GM21528 (cell line): ENCODE results near the gene CNTNAP2.

Experiments used
- ATAC-seq: cut with Tn5 transposase; IDR thresholded peaks from one replicate; pipeline ENCODE4 v1.9.1; 2021; ENCODE audit warnings: mild to moderate bottlenecking, moderate library complexity; ENCODE audit not compliant: unreplicated experiment, low FRiP score

The CNTNAP2 gene

DNA sequence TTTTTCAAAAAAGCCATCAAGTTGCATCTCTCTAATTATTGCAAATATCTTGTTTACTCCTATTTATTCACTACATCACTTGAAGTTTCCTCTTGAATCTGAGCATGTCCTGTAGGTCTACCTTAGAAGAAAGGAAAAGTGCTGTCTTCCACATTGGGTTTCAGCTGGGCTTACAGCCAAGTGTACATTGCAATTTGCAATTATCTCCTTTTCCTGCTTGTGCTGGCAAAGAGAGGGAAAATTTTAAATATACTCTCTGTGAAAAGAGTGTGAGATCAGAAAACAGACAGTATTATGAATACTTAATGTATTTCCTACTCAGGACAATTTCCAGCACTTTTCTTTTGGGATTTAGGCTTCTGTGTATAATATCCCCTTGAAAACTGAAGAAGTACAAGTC is 839.7 kb downstream of the CNTNAP2 start:
- ATAC-seq = no peak

DNA sequence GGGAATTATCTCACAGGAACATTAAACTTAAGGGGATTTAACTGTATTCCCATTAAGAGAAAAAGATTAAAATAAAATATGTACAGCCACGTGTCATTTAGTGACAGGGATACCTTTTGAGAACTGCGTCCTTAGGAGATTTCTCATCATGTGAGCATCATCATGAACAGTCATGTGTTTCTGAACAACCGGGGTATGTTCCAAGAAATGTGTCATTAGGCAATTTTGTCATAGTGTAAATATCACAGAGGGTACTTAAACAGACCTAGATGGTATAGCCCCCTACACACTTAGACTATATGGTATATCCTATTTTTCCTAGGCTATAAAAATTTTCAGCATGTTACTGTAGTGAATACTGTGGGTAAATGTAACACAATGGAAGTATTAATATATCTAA is 840.3 kb downstream of the CNTNAP2 start:
- no peak for ATAC-seq

DNA sequence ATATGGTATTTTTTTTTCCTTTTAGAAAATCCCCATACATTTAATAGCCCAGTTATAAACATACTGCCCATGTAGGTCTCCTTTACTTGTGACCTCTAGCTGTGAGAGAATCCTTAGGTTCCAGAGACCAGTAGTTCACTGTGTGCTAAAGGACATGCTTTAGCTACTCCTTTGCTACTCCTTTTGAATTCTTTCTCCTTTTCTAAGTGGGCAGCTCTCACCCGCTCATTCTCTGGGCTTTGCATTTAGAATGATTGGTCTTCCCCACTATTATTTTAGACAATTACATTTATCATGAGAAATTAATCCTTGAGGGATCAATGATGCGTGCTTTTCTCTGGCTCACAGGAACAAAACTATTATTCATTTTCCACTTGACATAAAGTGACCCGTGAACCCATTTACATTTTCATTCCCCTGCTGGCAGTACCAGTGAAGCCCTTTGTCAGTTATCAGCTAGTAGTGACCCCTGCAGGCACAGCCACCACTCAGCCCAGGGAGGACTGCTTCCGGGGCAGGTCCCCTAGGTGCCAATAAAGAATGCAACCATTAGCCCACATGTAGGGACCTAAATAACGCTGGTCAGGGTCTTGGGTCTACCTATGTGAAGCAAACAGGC is 844.3 kb downstream of the CNTNAP2 start:
- ATAC-seq = no peak

DNA sequence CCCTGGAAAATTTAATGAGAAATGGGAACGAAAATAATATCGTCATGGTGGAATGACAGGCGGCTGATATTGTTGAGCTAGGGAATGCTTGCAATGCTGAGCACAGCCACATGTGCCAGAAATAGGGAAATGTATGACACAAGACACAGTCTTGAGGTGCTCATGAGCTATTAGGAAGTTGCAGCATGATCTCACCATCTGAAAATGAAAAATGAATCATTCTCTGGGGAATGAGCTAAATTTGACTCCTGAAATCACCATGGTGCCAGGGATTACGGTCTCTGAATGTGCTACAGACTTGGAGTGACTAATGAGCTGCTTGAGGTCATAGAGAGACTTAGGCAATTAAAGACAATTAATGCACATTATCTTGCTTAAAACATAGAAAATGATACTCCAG is 845.0 kb downstream of the CNTNAP2 start:
- ATAC-seq = no peak

DNA sequence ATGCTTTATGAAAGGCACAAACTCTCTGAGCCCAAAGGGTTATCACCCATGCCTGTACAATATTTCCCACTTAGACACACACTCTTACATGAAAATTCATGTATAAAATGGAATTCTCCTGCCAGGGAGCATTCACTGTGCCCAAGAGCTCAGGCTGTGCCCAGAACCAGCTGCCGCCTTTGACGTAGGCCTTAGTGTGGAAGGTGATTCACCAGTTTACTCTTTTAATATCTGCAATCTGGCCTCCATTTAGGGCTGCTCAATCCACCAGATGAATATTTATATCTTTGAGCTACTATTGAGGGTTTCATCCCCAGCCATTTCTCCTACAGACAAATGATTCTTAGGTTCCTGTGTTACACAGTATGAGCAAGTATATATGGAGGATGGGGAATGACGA is 849.7 kb downstream of the CNTNAP2 start:
- ATAC-seq = no peak

DNA sequence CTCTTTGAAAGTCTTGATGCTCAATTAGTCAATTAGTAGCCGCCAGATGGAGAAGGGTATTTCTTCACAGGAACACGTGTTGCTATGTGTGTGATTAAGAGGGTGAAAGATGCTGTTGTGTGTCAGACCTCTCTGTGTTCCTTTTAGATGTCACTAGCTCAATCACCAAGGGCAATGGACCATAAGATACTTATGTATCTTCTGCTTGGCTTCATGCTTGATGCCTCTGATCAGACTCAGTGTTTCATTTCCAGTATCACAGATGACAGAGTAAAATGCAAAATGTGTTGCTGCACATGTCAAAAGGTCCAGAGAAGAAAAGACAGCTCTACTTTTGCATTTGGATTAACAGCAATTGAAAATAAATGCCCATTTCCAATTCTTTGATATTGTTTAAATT is 865.9 kb downstream of the CNTNAP2 start:
- ATAC-seq = no peak

DNA sequence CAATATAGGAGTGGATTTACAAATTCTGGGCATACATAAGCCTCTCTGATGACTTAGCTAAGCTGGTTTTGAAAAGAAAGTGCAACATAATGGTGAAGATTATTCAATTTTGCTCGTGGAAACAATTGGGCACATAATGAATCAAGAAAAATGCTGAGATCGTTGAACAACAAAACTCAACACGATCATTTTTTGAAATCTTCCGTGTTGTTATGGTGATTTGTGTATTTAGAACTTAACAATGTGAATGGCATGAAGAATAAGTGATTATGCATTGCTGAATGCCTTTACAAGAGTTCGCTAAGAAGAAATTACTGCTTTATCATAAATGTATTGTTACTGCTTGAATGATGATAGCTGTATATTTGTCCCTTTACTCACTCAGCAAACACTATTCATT is 875.0 kb downstream of the CNTNAP2 start:
- no peak for ATAC-seq

DNA sequence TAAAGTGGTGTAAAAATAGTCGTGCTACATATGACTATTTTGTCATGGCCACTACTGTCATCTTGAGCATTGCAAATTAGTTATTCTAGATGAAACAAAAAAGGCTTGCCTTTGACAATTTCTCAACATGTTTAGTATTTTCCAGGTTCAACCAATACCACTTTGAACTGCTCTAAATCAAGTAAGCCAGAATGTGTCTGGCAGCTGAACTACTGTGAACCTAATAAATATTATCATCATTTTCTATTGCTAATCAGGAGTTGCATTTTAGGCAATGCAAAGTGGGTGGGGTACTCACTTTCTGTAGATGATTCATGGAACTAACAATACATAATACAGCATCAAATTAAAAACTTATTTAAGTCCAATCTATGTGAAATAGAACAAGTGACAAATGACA is 877.2 kb downstream of the CNTNAP2 start:
- no peak for ATAC-seq

DNA sequence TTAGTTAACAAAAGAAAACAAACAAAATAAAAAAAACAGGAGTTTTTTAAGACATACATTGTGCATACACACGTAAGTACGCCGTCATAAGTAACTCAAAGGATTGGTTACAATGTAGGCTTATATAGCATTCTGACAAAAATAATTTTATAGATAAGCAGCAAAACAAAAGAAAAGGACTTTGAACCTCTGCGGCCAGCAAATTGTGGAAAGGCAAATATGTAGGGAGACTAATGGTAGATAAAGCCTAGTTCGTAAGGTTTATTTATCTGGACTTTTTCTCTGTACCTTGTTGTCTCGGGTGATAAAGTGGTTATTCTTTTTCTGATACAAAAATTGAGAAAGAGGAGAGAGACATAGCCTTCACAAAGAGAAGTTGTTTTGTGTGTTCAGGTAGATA is 891.9 kb downstream of the CNTNAP2 start:
- ATAC-seq = no peak

DNA sequence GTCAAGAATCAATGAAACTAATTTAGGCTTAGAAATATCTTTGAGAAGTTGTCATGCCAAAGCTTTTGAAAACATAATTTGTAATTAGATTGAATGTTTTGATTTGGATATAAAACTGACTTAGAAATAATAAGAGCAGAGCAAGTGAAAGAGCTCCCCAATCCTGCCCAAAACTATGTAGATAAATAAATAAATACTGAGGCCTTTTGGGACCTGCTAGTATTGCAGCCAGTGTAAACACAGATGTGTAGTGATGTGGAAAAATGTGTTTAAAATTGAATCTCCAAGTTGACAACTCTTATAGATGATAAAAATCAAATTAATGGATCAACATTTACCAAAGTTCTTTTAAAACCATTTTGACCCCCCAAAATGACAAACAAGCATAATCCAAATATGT is 896.1 kb downstream of the CNTNAP2 start:
- ATAC-seq = no peak

DNA sequence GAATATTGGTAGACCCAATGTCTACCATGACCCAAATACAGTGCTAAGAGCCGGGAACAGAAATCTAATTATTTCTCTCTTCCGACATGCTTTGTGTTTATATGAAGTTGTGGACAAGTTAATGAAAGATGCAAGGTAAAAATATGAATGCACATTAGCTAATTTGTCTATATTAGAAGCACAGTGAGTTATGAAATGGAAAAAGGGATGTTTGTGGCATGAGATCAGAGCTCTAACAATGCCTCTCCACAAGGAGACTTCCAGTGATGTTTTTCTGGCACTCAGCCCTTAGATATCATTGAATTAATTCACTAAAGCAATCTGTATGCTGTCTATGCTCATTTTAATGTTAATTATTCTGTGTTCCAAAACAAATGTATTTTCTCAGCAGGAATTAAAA is 897.2 kb downstream of the CNTNAP2 start:
- ATAC-seq = no peak

DNA sequence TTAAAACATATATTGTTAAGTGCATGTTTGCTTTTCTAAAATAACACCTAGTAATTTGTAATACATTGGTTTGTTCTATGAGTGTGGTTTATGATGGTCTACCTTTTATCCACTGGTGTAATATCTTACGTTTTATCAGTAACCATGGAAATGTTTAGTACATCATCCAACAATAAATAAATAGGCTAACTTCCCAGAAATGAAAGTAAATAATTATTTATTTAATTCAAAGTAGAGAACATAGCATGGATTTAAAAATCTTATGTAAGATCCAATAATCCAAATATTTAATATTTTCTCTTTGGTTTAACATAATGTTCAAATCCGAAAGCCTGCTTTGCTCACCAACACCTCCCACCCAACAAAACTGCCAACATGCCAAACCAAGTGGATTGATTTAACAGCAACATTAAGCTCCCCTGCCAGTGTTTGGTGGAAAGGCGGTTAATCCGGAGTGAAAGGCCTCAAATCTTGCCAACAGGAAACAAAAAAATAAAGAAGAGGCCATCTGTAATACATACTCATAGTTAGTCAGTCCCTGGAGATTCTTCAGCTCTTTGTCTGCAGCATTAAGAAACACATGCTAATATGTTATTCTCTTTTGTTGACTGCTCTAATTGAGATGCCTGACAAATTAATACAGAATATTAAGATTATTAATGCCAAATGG is 897.8 kb downstream of the CNTNAP2 start:
- ATAC-seq = no peak

DNA sequence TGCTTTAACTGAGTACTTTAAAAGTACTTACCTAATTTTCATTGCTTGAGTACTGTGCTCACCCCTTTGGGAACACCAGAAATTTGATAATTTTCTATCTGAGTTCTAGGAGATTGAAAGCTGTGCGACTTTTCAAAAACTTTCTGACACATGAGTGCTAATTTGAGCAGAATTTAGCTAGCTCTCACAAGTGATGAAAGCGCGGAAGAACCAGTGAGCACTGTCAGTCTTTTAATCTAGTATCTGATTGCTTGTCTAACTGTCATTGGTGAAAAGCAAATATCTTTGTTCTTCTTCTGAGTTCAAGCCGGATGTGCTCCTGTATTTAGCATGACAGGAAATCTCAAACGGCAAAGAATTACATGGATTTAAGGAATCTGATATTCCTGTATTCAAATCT is 899.4 kb downstream of the CNTNAP2 start:
- ATAC-seq = no peak

DNA sequence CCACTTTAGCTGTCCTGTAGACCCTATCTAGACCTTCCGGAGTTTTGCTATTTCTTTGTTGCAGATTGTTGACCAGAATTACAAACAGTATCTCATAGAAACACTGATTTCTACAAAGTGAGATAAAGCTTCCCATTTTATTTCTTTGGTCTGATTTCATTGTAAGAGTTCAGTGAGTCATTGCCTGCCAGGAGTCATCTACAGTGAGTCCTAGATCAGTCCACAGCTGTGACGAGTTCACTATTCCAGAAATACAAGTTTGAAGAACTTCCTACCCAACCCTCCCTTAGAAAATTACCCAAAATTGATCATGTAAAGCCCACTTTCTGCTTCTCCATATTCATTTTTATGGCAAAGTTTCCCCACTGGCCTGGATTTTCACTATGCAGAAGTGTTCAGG is 905.5 kb downstream of the CNTNAP2 start:
- no peak for ATAC-seq

DNA sequence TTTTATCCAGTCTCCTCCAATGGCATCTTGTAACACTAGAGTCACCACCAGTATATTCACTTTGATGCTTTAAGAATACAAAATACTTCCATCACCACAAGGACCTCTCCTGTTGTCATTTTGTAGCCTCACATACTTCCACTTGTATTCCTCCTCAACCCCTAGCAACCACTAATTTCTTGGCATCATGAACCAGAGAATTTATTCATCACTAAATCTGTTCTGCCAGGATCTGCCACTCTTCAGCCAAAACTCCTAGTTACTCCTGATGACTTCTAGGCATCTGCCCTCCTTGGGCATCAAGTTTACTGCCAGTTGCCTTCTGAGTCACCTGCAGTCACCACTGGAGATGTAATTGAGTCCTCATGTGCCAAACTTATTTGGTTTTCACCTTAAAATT is 906.8 kb downstream of the CNTNAP2 start:
- ATAC-seq = no peak

DNA sequence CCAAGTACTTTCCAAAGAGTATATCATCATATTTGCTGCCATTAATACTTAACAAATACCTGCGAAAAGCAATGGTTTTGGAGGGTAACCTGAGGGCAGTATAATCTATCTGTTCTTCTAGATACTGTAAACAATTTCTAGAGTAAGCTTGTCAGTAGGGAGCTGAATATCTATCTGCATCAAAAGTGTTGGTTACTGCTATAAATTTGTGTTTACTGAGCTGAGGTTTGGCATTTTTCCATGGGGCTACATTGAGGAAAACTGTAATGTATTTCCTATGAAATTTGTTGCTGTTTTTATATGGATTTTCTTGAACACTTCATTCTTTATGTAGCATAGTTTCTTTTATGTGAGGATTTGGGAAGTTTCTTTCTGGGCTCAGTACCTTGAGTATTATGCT is 913.4 kb downstream of the CNTNAP2 start:
- no peak for ATAC-seq

DNA sequence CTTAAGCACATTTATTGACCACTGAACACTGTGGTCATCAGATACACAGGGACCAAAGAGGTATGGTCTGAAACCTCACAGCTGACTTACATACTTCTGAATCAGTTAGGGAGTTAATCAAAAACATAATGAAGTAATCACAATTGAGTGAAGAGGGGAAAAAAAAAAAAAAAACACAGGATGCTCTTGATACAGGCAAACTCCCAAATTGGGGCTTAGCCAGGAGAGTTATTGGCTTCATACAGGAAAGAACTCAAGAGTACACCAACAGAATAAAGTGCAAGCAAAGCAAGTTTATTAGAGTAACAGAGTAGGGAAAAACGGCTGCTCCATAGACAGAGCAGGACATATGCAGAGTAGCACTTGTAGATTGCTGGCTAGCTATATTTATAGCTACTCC is 917.0 kb downstream of the CNTNAP2 start:
- no peak for ATAC-seq

DNA sequence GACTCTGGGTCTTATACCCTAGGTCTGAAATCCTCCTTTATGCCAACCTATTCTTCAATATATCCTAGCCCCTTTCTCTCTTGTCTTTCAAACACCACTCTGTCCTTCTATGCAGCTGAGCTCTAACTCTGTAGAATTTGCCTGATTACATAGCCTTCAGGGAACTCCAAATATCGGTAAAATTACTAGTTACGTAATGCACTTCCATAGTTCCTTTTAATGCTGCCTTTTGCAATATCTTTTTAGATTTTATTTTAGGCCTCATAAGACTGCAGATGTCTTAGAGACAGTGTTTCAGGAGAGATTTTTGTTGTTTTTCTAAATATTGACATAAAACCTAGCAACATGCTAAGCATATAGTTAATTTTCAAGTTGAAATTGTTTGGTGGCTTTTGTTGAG is 924.8 kb downstream of the CNTNAP2 start:
- no peak for ATAC-seq

DNA sequence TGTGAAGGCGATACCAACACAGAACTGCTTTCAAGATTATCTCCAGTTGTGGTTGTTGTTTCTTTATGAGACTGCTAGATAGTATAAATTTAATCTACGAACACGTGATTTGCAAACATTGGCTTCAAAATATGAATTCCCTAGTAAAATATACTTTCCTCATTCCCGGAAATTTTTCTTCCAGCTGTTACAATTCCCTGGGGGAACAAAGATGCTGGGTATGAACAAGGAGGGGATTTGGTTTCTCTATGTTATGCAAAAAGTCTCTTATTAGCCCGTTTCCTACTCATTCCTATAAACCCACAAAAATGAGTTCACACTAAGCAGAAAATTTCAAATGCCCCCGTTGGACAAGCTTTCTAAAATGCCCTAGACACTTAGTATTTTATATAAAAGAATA is 928.3 kb downstream of the CNTNAP2 start:
- ATAC-seq = no peak

DNA sequence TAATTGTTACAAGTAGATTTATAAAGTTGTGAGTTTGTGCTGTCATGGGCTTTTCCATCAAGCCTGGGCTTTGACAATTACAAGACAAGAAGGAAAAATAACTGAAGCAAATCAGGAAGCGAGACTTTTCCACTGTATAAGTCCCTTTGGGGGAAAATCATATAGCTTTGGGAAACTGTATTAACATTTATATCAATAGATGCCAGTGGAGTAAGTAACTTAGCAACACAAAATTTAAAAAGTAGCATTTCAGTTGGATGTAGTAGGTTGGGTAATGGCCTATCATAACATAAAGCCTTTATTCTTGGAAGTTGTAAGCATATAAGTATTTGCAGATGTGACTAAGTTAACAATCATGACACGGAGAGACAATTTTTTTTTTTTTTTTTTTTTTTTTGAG is 931.1 kb downstream of the CNTNAP2 start:
- ATAC-seq = no peak

DNA sequence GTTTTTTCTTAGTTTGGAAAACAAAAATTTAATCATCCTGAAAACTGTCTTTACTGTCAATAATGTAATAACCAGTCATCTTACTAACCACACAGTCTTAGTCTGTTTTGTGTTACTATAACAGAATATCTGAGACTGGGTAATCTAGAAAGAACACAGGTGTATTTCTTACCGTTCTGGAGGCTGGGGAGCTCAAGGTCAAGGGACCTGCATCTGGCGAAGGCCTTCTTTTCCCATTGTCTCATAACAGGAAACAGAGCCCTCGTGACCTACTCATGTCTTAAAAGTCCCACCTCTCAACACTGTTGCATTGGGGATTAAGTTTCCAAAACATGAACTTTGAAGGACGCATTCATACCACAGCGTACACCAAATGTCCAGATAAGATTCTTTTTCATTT is 932.3 kb downstream of the CNTNAP2 start:
- no peak for ATAC-seq

DNA sequence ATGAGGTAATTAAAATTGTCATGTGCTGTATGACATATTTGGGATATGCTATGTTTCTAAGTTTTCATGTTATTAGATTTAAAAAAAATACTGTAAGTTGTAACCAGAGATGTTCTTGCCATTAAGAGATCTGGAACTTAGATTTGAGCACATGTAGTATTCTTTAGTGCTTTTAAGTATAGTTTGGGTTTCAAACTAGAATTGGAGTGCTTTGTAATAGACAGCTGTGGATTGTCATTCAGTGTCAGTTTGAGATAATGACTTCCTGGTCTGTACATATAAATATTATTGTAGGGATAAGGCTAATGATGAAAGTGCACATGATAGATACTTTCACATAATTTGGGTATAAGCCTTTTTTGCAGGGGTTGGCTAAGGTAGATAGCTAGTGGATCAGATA is 936.2 kb downstream of the CNTNAP2 start:
- no peak for ATAC-seq

DNA sequence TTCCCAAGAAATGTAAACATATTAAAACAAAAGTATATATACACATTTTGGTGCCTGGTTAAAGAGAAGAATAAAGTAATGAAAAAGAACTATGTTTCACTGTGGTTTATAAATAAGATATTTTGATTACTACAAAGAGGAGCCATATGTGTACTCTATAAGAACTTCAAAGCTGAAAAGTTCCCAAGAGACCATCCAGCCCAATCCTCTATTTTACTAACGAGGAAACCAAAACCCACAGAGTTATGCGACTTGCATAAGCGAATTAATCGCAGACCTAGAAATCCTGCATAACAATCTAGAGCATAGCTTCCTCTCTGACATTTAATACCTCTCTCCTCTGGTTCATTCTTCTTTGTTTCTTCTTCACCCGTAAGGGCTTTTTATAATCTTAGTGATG is 937.1 kb downstream of the CNTNAP2 start:
- no peak for ATAC-seq
